Vagina (tissue), 2 donors: Measurements from ENCODE around the gene BMAL1.

Source experiments
- CTCF ChIP-seq, 3 experiments: fragments of 450-650 bp in 2 of 3; fragments of 200-600 bp in 1 of 3; sonication (generic) in 1 of 3; IDR thresholded peaks; one replicate each; pipeline ENCODE4 v1.5.1; 2017 to 2019; ENCODE audit warnings: antibody characterized with exemption in 3 of 3, mild to moderate bottlenecking in 2 of 3, moderate library complexity in 2 of 3
- POLR2A ChIP-seq, 2 donors: fragments of 450-650 bp; IDR thresholded peaks; one replicate each; pipeline ENCODE4 v1.6.1; 2017; ENCODE audit warnings: antibody characterized with exemption in 2 of 2, mild to moderate bottlenecking in 2 of 2, moderate library complexity in 2 of 2
- POLR2AphosphoS5 ChIP-seq, 2 donors: sonication (generic); formaldehyde crosslinking; IDR thresholded peaks; one replicate each; pipeline ENCODE4 v1.9.0; 2017; ENCODE audit warnings: antibody characterized with exemption in 2 of 2, mild to moderate bottlenecking in 2 of 2, low read depth in 1 of 2; ENCODE audit not compliant: insufficient read depth in 1 of 2

DNA sequence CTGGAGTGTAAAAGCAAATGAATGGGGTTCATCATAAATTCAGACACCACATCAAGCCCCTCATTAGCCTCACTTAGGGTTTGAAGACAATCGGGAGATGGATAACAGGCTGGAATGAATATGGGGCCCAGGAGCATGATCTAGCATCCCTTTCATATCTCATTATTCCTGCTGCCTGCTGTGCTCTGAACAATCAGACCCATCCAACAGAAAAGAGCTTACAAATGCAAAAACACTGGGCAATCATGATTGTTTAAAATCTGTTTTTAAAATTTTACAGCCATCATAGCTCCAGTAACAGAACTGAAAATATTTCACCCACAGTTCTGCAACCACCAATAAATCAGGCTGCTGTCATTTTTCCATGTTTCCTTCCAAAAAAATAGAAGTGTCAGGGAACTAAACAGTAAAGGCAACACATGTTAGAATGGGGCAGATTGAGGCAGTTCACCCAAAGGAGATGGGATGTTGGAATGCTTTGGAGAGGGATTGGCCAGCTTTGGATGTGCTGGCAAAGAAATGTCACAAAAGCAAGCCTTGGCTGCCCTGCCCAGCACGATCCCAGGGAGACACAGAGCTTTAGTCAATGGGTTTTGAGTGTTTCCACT lies 47.8 kb upstream of the BMAL1 start:
- no peak for TF ChIP-seq CTCF (IDR thresholded peaks at IDR 0.05)
- no peak for TF ChIP-seq POLR2AphosphoS5 (IDR thresholded peaks at IDR 0.05; ENCODE audit: insufficient read depth in 1 of 2, low read depth in 1 of 2)
- no peak for TF ChIP-seq POLR2A (IDR thresholded peaks at IDR 0.05)
